Keratinocyte (primary cell): Measurements from ENCODE around the gene AHRR. TPM values are rescaled to one million over a fixed set of nuclear protein-coding genes. Genes with fewer than 3 reads are reported as not detected.
"Not testable (repeated sequence)": the region's sequence is repeated elsewhere in the genome, so short reads cannot be mapped to it uniquely, and the experiment has no call there.

Source experiments
- DNase-seq: peaks from one replicate; pipeline ENCODE4 v3.0.0-alpha.2; 2011; ENCODE audit warnings: low read depth, missing footprints, low spot score
- FAIRE-seq: peaks from 2 replicates; lab custom pipeline; 2011; peaks lifted over from hg19 to GRCh38; lab: Jason Lieb, UNC
- H2AFZ ChIP-seq: 2 replicates; pipeline ENCODE4 v1.6.0; 2012; ENCODE audit warnings: low read length, control low read depth, inconsistent platforms; ENCODE audit not compliant: control insufficient read depth
- H3K27ac ChIP-seq: 2 replicates; pipeline ENCODE4 v1.5.1; 2011; ENCODE audit warnings: low read length; ENCODE audit not compliant: control insufficient read depth, insufficient read depth
- H3K27me3 ChIP-seq: 3 replicates; pipeline ENCODE4 v1.6.0; 2011; ENCODE audit warnings: low read length; ENCODE audit not compliant: control insufficient read depth, insufficient read depth; ENCODE audit errors: extremely low read depth
- H3K36me3 ChIP-seq, 2 experiments: 2 replicates in 1 of 2; 3 replicates in 1 of 2; pipeline ENCODE4 v1.5.1; 2011; ENCODE audit warnings: low read length in 2 of 2, mild to moderate bottlenecking in 1 of 2; ENCODE audit not compliant: control insufficient read depth in 2 of 2, insufficient read depth in 2 of 2; ENCODE audit errors: extremely low read depth in 1 of 2
- H3K4me1 ChIP-seq: 3 replicates; pipeline ENCODE4 v1.5.1; 2011; ENCODE audit warnings: low read length; ENCODE audit not compliant: control insufficient read depth, insufficient read depth; ENCODE audit errors: extremely low read depth
- H3K4me2 ChIP-seq: 3 replicates; pipeline ENCODE4 v1.6.0; 2011; ENCODE audit warnings: low read depth, low read length; ENCODE audit not compliant: control insufficient read depth, insufficient read depth; ENCODE audit errors: extremely low read depth
- H3K4me3 ChIP-seq, 3 experiments: fragments of 200-600 bp in 1 of 3; sonication (generic) in 1 of 3; 2 replicates in 2 of 3; 3 replicates in 1 of 3; pipeline ENCODE4 v1.5.1; 2011 to 2016; ENCODE audit warnings: low read length in 3 of 3, mild to moderate bottlenecking in 3 of 3, control low read depth in 2 of 3, inconsistent platforms in 1 of 3, low read depth in 1 of 3, mixed read lengths in 1 of 3, mixed run types in 1 of 3, moderate library complexity in 1 of 3; ENCODE audit not compliant: control insufficient read depth in 2 of 3, insufficient read depth in 2 of 3; ENCODE audit errors: extremely low read depth in 1 of 3
- H3K79me2 ChIP-seq: 2 replicates; pipeline ENCODE4 v1.6.0; 2012; ENCODE audit warnings: low read length; ENCODE audit not compliant: control insufficient read depth, insufficient read depth
- H3K9ac ChIP-seq: 3 replicates; pipeline ENCODE4 v1.6.0; 2011; ENCODE audit warnings: low read length; ENCODE audit not compliant: control insufficient read depth, insufficient read depth; ENCODE audit errors: extremely low read depth
- H3K9me1 ChIP-seq: 3 replicates; pipeline ENCODE4 v1.6.0; 2011; ENCODE audit warnings: low read length; ENCODE audit not compliant: control insufficient read depth, insufficient read depth; ENCODE audit errors: extremely low read depth
- H3K9me3 ChIP-seq: 2 replicates; pipeline ENCODE4 v1.5.1; 2012; ENCODE audit warnings: low read depth, low read length; ENCODE audit not compliant: control insufficient read depth
- H4K20me1 ChIP-seq: 3 replicates; pipeline ENCODE4 v1.6.0; 2011; ENCODE audit warnings: low read length; ENCODE audit not compliant: control insufficient read depth, insufficient read depth; ENCODE audit errors: extremely low read depth
- CTCF ChIP-seq, 3 experiments: IDR thresholded peaks in 1 of 3; conservative IDR thresholded peaks in 1 of 3; optimal IDR thresholded peaks in 1 of 3; 2 replicates in 2 of 3; 3 replicates in 1 of 3; pipeline versions ENCODE3 to v1.5.1; 2011; ENCODE audit warnings: low read length in 3 of 3, mild to moderate bottlenecking in 3 of 3, moderate library complexity in 2 of 3, control low read depth in 1 of 3, inconsistent platforms in 1 of 3; ENCODE audit not compliant: insufficient read depth in 2 of 3; ENCODE audit errors: extremely low read depth in 1 of 3
- EZH2 ChIP-seq: IDR thresholded peaks from one replicate; pipeline ENCODE4 v1.6.1; 2012; ENCODE audit warnings: inconsistent platforms, mild to moderate bottlenecking, low read length, moderate library complexity
- dilution Hi-C: fragments of 300-500 bp; cut with MboI; formaldehyde crosslinking; loops from one replicate; pipeline ENCODE4 v1.7.0; 2020; ENCODE audit warnings: low sequenced_read_pairs; ENCODE audit not compliant: extremely low pct_ligation_motif_present
- polyA plus RNA-seq, 5 experiments: library from polyadenylated mRNA; depleted of rRNA in 3 of 5; stranded (reverse) in 3 of 5; stranded (forward) in 1 of 5; unstranded in 1 of 5; fragments of >200 nt; gene quantifications; 1 replicate in 1 of 5; 2 replicates in 3 of 5; 3 replicates in 1 of 5; pipeline versions ENCODE4 v1.2.1 to v1.2.3, GENCODE V29; 2011 to 2012; ENCODE audit warnings: missing spikeins in 2 of 5, low read depth in 1 of 5, low replicate concordance in 1 of 5

Gene AHRR
- polyA plus RNA-seq, 1 donor (not counting 4 experiments of a cell fraction or from before 2014, with no cell fraction given) = 0.24 TPM

GRCh38 chr5:400282-401145, 79.0 kb downstream of the AHRR start:
- dilution Hi-C loops = no loop called here
- Histone ChIP-seq H3K36me3 (no peaks in the 10 kb centered on the region), H3K4me1 (peaks cover 6% of the 10 kb centered on the region), H3K27me3 (peaks cover 20% of the 10 kb centered on the region), H3K4me3 (no peak overlapping the region), H2AFZ (no peak overlapping the region), H3K27ac (no peak overlapping the region), H4K20me1 (no peaks in the 10 kb centered on the region), H3K9me1 (no peaks in the 10 kb centered on the region), H3K9me3 (no peaks in the 10 kb centered on the region), H3K4me2 (no peak overlapping the region), H3K9ac (no peak overlapping the region), H3K79me2 (no peaks in the 10 kb centered on the region)
- DNase-seq = no peak
- TF ChIP-seq CTCF (optimal IDR thresholded peaks at IDR 0.05 in 1 of 3, IDR thresholded peaks at IDR 0.05 in 1 of 3, conservative IDR thresholded peaks at IDR 0.05 in 1 of 3; ENCODE audit: extremely low read depth in 1 of 3, insufficient read depth in 2 of 3, low read length in 3 of 3) = no peak
- TF ChIP-seq EZH2 = no peak
- FAIRE-seq = no peak

GRCh38 chr5:401146-402034, 79.9 kb downstream of the AHRR start:
- no peak overlapping the region for H3K4me2 ChIP-seq
- no peaks in the 10 kb centered on the region for H3K79me2 ChIP-seq
- no peak for TF ChIP-seq EZH2
- no peak for TF ChIP-seq CTCF (optimal IDR thresholded peaks at IDR 0.05 in 1 of 3, IDR thresholded peaks at IDR 0.05 in 1 of 3, conservative IDR thresholded peaks at IDR 0.05 in 1 of 3; ENCODE audit: extremely low read depth in 1 of 3, insufficient read depth in 2 of 3, low read length in 3 of 3)
- H3K36me3 ChIP-seq = no peaks in the 10 kb centered on the region
- H3K27ac ChIP-seq = no peak overlapping the region
- FAIRE-seq = no peak
- no peak overlapping the region for H3K4me3 ChIP-seq
- DNase-seq = no peak
- dilution Hi-C loops = no loop called here
- H3K9ac ChIP-seq = no peak overlapping the region
- H3K9me3 ChIP-seq = no peaks in the 10 kb centered on the region
- H3K27me3 ChIP-seq = peaks cover 16% of the 10 kb centered on the region
- H3K4me1 ChIP-seq = peaks cover 6% of the 10 kb centered on the region
- H3K9me1 ChIP-seq = no peaks in the 10 kb centered on the region
- H4K20me1 ChIP-seq = no peaks in the 10 kb centered on the region
- no peak overlapping the region for H2AFZ ChIP-seq

GRCh38 chr5:402219-402614, 80.7 kb downstream of the AHRR start:
- H3K9me1 ChIP-seq, H3K4me1 ChIP-seq, H3K9ac ChIP-seq, H3K27ac ChIP-seq, H4K20me1 ChIP-seq, H3K9me3 ChIP-seq, DNase-seq, dilution Hi-C loops, FAIRE-seq, H3K4me3 ChIP-seq, H3K79me2 ChIP-seq, H3K4me2 ChIP-seq, H3K36me3 ChIP-seq, H2AFZ ChIP-seq: not testable (repeated sequence)
- peaks cover 16% of the 10 kb centered on the region for H3K27me3 ChIP-seq
